HepG2 (cell line): Measurements from ENCODE around the gene CUL7. TPM values are rescaled to one million over a fixed set of nuclear protein-coding genes. Genes with fewer than 3 reads are reported as not detected.

Experiments
- ATF4 ChIP-seq, 2 experiments: fragments of 450-650 bp in 1 of 2; sonication (generic) in 1 of 2; formaldehyde crosslinking; IDR thresholded peaks; 2 replicates each; pipeline versions ENCODE4 v1.5.0 to v1.8.0; 2020 to 2022; ENCODE audit warnings: mild to moderate bottlenecking in 1 of 2, missing genetic modification reagents in 1 of 2
- CBX1 ChIP-seq: IDR thresholded peaks from one replicate; pipeline ENCODE4 v1.6.1; 2016; ENCODE audit warnings: antibody characterized with exemption, low read depth
- CENPX ChIP-seq: sonication (generic); formaldehyde crosslinking; IDR thresholded peaks from 2 replicates; pipeline ENCODE4 v1.9.0; 2021; ENCODE audit warnings: mild to moderate bottlenecking, missing genetic modification reagents, moderate library complexity
- ETV6 ChIP-seq: sonication (generic); formaldehyde crosslinking; conservative IDR thresholded peaks from 2 replicates; pipeline ENCODE4 v1.4.0; 2020; ENCODE audit warnings: missing genetic modification reagents
- KAT2B ChIP-seq: fragments of 150-350 bp; IDR thresholded peaks from 2 replicates; pipeline ENCODE4 v1.6.1; 2014; ENCODE audit warnings: low read depth, low read length, borderline replicate concordance
- PTBP1 ChIP-seq: fragments of 200-400 bp; formaldehyde crosslinking; IDR thresholded peaks from 2 replicates; pipeline ENCODE4 v1.6.1; 2018; ENCODE audit warnings: low read length, low read depth; ENCODE audit not compliant: poor library complexity, severe bottlenecking
- RCOR2 ChIP-seq: IDR thresholded peaks from 2 replicates; pipeline ENCODE4 v1.6.1; 2016; ENCODE audit warnings: missing biosample characterization, missing genetic modification reagents
- SATB2 ChIP-seq: sonication (generic); formaldehyde crosslinking; IDR thresholded peaks from 2 replicates; pipeline ENCODE4 v1.5.0; 2020; ENCODE audit warnings: missing genetic modification reagents
- ZFAT ChIP-seq: sonication (generic); formaldehyde crosslinking; conservative IDR thresholded peaks from 2 replicates; pipeline ENCODE4 v1.8.1; 2023; ENCODE audit warnings: missing genetic modification reagents, inconsistent platforms
- ZKSCAN1 ChIP-seq: fragments of 150-350 bp; IDR thresholded peaks from 2 replicates; pipeline ENCODE4 v1.6.1; 2014; ENCODE audit warnings: low read length
- ZNF468 ChIP-seq: sonication (generic); formaldehyde crosslinking; IDR thresholded peaks from 2 replicates; pipeline ENCODE4 v1.8.0; 2022; ENCODE audit warnings: mild to moderate bottlenecking, moderate library complexity, missing genetic modification reagents
- ZNF782 ChIP-seq: sonication (generic); formaldehyde crosslinking; IDR thresholded peaks from 2 replicates; pipeline ENCODE4 v1.4.0; 2020; ENCODE audit warnings: missing genetic modification reagents, mild to moderate bottlenecking, borderline replicate concordance
- polyA plus RNA-seq, 8 experiments: library from polyadenylated mRNA; depleted of rRNA in 3 of 8; stranded (reverse) in 7 of 8; unstranded in 1 of 8; fragments of >200 nt; fragmentation: Illumina TruSeq in 4 of 8; extraction: Trizol in 4 of 8; gene quantifications; 2 replicates each; pipeline versions ENCODE4 v1.2.1 to v1.2.3, GENCODE V29; 2011 to 2016; ENCODE audit warnings: low read depth in 4 of 8, missing spikeins in 1 of 8, mixed read lengths in 1 of 8; ENCODE audit not compliant: insufficient read depth in 1 of 8
- total RNA-seq, 5 experiments: library from RNA; depleted of rRNA; stranded (reverse); fragments of >200 nt; fragmentation: Illumina TruSeq; extraction: Trizol; gene quantifications; 2 replicates each; pipeline ENCODE4 v1.2.3, GENCODE V29; 2016; ENCODE audit warnings: low read depth in 1 of 5
- TF ChIP-seq, protein P1 (sequence below): sonication (generic); formaldehyde crosslinking; IDR thresholded peaks from 2 replicates; pipeline ENCODE4 v1.5.0; 2020; ENCODE audit warnings: mild to moderate bottlenecking, missing genetic modification reagents
- TF ChIP-seq, protein P2 (sequence below): sonication (generic); formaldehyde crosslinking; IDR thresholded peaks from 2 replicates; pipeline ENCODE4 v1.8.0; 2022; ENCODE audit warnings: mild to moderate bottlenecking, missing genetic modification reagents, borderline replicate concordance
- TF ChIP-seq, protein P3 (sequence below), 2 experiments: IDR thresholded peaks; 2 replicates each; pipeline ENCODE4 v1.6.1; 2011 to 2012; ENCODE audit warnings: low read length in 2 of 2, borderline replicate concordance in 1 of 2, low read depth in 1 of 2, mild to moderate bottlenecking in 1 of 2, moderate library complexity in 1 of 2

The CUL7 gene
- total and polyA plus RNA-seq, 2 of the 13 experiments (the other 11 are each of a cell fraction or from before 2014, with no cell fraction given), result 32.0 to 60.7 TPM

- TF ChIP-seq RCOR2 (peak; percentile 85), SATB2 (CRISPR knock-in tag) (no peak), ZKSCAN1 (no peak), ETV6 (CRISPR knock-in tag) (no peak; the same call in 1 of the 2 replicates), ATF4 (CRISPR knock-in tag; IDR thresholded peaks at IDR 0.05) (peak in 1 of 2 experiments; percentile 45; a peak in 1 of 4 replicates), PTBP1 (no peak), ZNF782 (CRISPR knock-in tag) (no peak; the same call in 1 of the 2 replicates), KAT2B (no peak), CENPX (no peak), ZFAT (CRISPR knock-in tag) (no peak), CBX1 (no peak), ZNF468 (CRISPR knock-in tag) (no peak)
- TF ChIP-seq, protein P1, sequence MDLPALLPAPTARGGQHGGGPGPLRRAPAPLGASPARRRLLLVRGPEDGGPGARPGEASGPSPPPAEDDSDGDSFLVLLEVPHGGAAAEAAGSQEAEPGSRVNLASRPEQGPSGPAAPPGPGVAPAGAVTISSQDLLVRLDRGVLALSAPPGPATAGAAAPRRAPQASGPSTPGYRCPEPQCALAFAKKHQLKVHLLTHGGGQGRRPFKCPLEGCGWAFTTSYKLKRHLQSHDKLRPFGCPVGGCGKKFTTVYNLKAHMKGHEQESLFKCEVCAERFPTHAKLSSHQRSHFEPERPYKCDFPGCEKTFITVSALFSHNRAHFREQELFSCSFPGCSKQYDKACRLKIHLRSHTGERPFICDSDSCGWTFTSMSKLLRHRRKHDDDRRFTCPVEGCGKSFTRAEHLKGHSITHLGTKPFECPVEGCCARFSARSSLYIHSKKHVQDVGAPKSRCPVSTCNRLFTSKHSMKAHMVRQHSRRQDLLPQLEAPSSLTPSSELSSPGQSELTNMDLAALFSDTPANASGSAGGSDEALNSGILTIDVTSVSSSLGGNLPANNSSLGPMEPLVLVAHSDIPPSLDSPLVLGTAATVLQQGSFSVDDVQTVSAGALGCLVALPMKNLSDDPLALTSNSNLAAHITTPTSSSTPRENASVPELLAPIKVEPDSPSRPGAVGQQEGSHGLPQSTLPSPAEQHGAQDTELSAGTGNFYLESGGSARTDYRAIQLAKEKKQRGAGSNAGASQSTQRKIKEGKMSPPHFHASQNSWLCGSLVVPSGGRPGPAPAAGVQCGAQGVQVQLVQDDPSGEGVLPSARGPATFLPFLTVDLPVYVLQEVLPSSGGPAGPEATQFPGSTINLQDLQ (CRISPR knock-in tag), result no peak; the same call in 1 of the 2 replicates
- TF ChIP-seq, protein P2, sequence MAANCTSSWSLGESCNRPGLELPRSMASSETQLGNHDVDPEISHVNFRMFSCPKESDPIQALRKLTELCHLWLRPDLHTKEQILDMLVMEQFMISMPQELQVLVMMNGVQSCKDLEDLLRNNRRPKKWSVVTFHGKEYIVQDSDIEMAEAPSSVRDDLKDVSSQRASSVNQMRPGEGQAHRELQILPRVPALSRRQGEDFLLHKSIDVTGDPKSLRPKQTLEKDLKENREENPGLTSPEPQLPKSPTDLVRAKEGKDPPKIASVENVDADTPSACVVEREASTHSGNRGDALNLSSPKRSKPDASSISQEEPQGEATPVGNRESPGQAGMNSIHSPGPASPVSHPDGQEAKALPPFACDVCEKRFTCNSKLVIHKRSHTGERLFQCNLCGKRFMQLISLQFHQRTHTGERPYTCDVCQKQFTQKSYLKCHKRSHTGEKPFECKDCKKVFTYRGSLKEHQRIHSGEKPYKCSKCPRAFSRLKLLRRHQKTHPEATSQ (CRISPR knock-in tag), result peak; percentile 63; the same call in 1 of the 2 replicates
- TF ChIP-seq, protein P3, sequence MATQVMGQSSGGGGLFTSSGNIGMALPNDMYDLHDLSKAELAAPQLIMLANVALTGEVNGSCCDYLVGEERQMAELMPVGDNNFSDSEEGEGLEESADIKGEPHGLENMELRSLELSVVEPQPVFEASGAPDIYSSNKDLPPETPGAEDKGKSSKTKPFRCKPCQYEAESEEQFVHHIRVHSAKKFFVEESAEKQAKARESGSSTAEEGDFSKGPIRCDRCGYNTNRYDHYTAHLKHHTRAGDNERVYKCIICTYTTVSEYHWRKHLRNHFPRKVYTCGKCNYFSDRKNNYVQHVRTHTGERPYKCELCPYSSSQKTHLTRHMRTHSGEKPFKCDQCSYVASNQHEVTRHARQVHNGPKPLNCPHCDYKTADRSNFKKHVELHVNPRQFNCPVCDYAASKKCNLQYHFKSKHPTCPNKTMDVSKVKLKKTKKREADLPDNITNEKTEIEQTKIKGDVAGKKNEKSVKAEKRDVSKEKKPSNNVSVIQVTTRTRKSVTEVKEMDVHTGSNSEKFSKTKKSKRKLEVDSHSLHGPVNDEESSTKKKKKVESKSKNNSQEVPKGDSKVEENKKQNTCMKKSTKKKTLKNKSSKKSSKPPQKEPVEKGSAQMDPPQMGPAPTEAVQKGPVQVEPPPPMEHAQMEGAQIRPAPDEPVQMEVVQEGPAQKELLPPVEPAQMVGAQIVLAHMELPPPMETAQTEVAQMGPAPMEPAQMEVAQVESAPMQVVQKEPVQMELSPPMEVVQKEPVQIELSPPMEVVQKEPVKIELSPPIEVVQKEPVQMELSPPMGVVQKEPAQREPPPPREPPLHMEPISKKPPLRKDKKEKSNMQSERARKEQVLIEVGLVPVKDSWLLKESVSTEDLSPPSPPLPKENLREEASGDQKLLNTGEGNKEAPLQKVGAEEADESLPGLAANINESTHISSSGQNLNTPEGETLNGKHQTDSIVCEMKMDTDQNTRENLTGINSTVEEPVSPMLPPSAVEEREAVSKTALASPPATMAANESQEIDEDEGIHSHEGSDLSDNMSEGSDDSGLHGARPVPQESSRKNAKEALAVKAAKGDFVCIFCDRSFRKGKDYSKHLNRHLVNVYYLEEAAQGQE (IDR thresholded peaks at IDR 0.05; ENCODE audit: borderline replicate concordance in 1 of 2, low read depth in 1 of 2, low read length in 2 of 2), result no peak; a peak in 1 of 4 replicates
Observed at GRCh38 chr6:43089874-43090558, 36.4 kb upstream of the CUL7 start (continued).
